ENCODE data around the gene DLGAP4.

GRCh38 chr20:36460648-36461599, 154.8 kb downstream of the DLGAP4 start:
- TF ChIP-seq CTCF (optimal IDR thresholded peaks at IDR 0.05 in 1 of 3, IDR thresholded peaks at IDR 0.05 in 1 of 3, conservative IDR thresholded peaks at IDR 0.05 in 1 of 3; ENCODE audit: extremely low read depth in 1 of 3, insufficient read depth in 2 of 3, low read length in 3 of 3) (no peak), EZH2 (IDR thresholded peaks at IDR 0.05; ENCODE audit: low read length) (no peak)
